Esophagus (tissue), 2 donors: ENCODE data around the gene TCF23. TPM values are rescaled to one million over a fixed set of nuclear protein-coding genes. Genes with fewer than 3 reads are reported as not detected.
"Not testable (repeated sequence)": the region's sequence is repeated elsewhere in the genome, so short reads cannot be mapped to it uniquely, and the experiment has no call there.

Experiments used
- H3K27ac ChIP-seq, 2 donors: one replicate each; pipeline ENCODE4 v1.5.1; 2013; ENCODE audit warnings: low read depth in 2 of 2, mild to moderate bottlenecking in 2 of 2, inconsistent platforms in 1 of 2, low read length in 1 of 2, moderate library complexity in 1 of 2
- H3K27me3 ChIP-seq, 2 donors: one replicate each; pipeline ENCODE4 v1.6.1; 2013; ENCODE audit warnings: low read length in 2 of 2, control low read depth in 1 of 2, mild to moderate bottlenecking in 1 of 2; ENCODE audit not compliant: insufficient read depth in 2 of 2, control insufficient read depth in 1 of 2
- H3K36me3 ChIP-seq, 2 donors: one replicate each; pipeline ENCODE4 v1.6.1; 2013; ENCODE audit warnings: low read length in 1 of 2; ENCODE audit not compliant: control insufficient read depth in 2 of 2, insufficient read depth in 2 of 2
- H3K4me1 ChIP-seq, 2 donors: one replicate each; pipeline ENCODE4 v1.6.1; 2013; ENCODE audit warnings: low read length in 1 of 2; ENCODE audit not compliant: control insufficient read depth in 2 of 2, insufficient read depth in 2 of 2
- H3K4me3 ChIP-seq, 2 donors: one replicate each; pipeline ENCODE4 v1.5.1; 2013; ENCODE audit warnings: low read length in 2 of 2, mild to moderate bottlenecking in 2 of 2, low read depth in 1 of 2, moderate library complexity in 1 of 2
- H3K9me3 ChIP-seq, 2 donors: one replicate each; pipeline ENCODE4 v1.6.1; 2013; ENCODE audit warnings: mild to moderate bottlenecking in 2 of 2, low read depth in 1 of 2, low read length in 1 of 2, moderate library complexity in 1 of 2; ENCODE audit not compliant: control insufficient read depth in 2 of 2, insufficient read depth in 1 of 2
- WGBS, 2 donors: extraction: QIAGEN DNeasy Blood & Tissue Kit; methylation state at CpG; one replicate each; pipeline ENCODE4 v1.1.7; 2013; 5-methylcytosine and 5-hydroxymethylcytosine counted together
- polyA plus RNA-seq, 2 donors: library from polyadenylated mRNA; stranded (reverse); fragments of 200-250 nt; gene quantifications; one replicate each; pipeline ENCODE4 v1.2.3, GENCODE V29; 2013
- donor health status: healthy with polysubstance abuse.
- donor health status: Bipolar disorder and iron deficiency.

TCF23 gene
- polyA plus RNA-seq, 2 donors, result 0.02 TPM; not detected in 1

DNA sequence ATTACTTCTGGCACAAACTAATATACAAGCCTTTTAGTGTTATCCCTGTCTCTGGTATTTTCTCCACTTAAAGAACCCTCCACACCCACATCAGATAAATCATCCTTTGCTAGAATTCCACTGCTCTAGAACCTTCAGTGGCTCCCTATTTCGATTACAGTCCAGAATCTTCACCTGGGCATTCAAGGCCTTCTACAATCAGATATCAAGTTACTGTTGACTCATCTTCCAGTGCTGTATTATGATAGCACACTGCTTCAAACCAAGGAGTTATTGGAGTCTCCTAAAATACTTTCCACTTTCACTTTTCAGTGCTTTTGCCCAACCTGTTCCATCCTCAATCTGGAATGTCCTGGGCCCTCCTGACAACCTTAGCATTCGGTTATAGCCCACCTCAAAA, 33.3 kb upstream of the TCF23 start:
- no peak overlapping the region for H3K27ac ChIP-seq
- no peak overlapping the region for H3K4me3 ChIP-seq
- peaks cover 7% of the 10 kb centered on the region in 2 donors for H3K4me1 ChIP-seq
- no peaks in the 10 kb centered on the region for H3K36me3 ChIP-seq
- H3K9me3 ChIP-seq, result no peaks in the 10 kb centered on the region
- H3K27me3 ChIP-seq, result no peaks in the 10 kb centered on the region
- 60 to 67% methylated on average over 2 of the region's 2 CpGs for WGBS, 2 donors

- H3K27ac ChIP-seq, result no peak overlapping the region
- no peaks in the 10 kb centered on the region for H3K9me3 ChIP-seq
- H3K4me1 ChIP-seq, result peaks cover 7% of the 10 kb centered on the region in 2 donors
- peak overlapping the region; percentile 44 to 56 for H3K4me3 ChIP-seq
- 26% methylated on average over 14 of the region's 14 CpGs for WGBS, 2 donors
- no peaks in the 10 kb centered on the region for H3K27me3 ChIP-seq
- no peaks in the 10 kb centered on the region for H3K36me3 ChIP-seq
Measured at GRCh38 chr2:27117995-27118524, 30.7 kb upstream of the TCF23 start.

GRCh38 chr2:27118525-27119329, 30.1 kb upstream of the TCF23 start, which contains the start of gene CGREF1:
Gene CGREF1, minus strand, starts transcription at chr2:27119128. Its CDS starts 14,762 bp downstream, at chr2:27104366.
- Histone ChIP-seq H3K4me1 (peaks cover 7 to 8% of the 10 kb centered on the region in 2 donors), H3K4me3 (peak within 1 kb of the TSS; percentile 44 to 56), H3K9me3 (no peaks in the 10 kb centered on the region), H3K27ac (no peak within 1 kb of the TSS), H3K27me3 (no peaks in the 10 kb centered on the region), H3K36me3 (no peaks in the 10 kb centered on the region)
- WGBS, 2 donors, result 3 to 4% methylated on average over 51 to 84 of the region's 84 CpGs

GRCh38 chr2:27119330-27119670, 29.5 kb upstream of the TCF23 start:
- H3K27me3 ChIP-seq, H3K27ac ChIP-seq, H3K36me3 ChIP-seq, H3K9me3 ChIP-seq: not testable (repeated sequence)
- H3K4me3 ChIP-seq, result peak overlapping the region; percentile 44 to 56
- 78 to 82% methylated on average over 8 of the region's 8 CpGs for WGBS, 2 donors
- H3K4me1 ChIP-seq, result peaks cover 7 to 11% of the 10 kb centered on the region in 2 donors

DNA sequence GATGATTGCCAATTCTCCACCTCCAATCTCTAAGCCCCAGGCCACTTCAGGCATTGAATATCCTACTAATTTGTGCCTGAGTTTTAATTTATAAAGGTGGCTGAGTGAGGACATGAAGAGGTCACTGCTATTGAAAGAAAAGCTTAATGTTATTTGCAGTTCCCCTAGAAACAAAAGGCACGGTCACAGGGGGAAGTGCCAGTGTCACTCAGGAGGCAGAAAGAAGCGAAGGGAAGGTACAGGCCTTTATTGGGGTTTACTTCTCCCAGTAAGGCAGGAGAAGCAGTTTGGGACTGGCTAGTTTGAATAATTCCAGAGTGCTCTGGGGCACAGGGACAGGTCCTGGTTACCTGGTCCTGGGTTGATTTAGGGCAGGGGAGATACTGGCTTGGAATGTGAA, 26.9 kb upstream of the TCF23 start:
- Histone ChIP-seq H3K4me1 (peaks cover 7 to 11% of the 10 kb centered on the region in 2 donors), H3K4me3 (no peak overlapping the region), H3K27me3 (no peaks in the 10 kb centered on the region), H3K9me3 (no peaks in the 10 kb centered on the region), H3K36me3 (no peaks in the 10 kb centered on the region), H3K27ac (no peak overlapping the region)
- 77 to 79% methylated on average over 2 of the region's 2 CpGs for WGBS, 2 donors

GRCh38 chr2:27122791-27123190, 26.0 kb upstream of the TCF23 start:
- no peak overlapping the region for H3K27ac ChIP-seq

GRCh38 chr2:27123302-27124150, 25.3 kb upstream of the TCF23 start, which contains the start of gene ABHD1:
Gene ABHD1, plus strand, starts transcription at chr2:27123815. Its CDS starts 134 bp downstream, at chr2:27123949.
- Histone ChIP-seq H3K27me3 (no peaks in the 10 kb centered on the region), H3K27ac (peak within 1 kb of the TSS; percentile 13 to 43), H3K4me3 (peak within 1 kb of the TSS; percentile 54 to 61), H3K36me3 (no peaks in the 10 kb centered on the region), H3K4me1 (peaks cover 3 to 9% of the 10 kb centered on the region in 2 donors), H3K9me3 (no peaks in the 10 kb centered on the region)
- 7% methylated on average over 36 to 47 of the region's 47 CpGs for WGBS, 2 donors

More at GRCh38 chr2:27122791-27123190, 26.0 kb upstream of the TCF23 start:
- Histone ChIP-seq H3K36me3 (no peaks in the 10 kb centered on the region), H3K27me3 (no peaks in the 10 kb centered on the region), H3K4me3 (no peak overlapping the region), H3K9me3 (no peaks in the 10 kb centered on the region), H3K4me1 (peaks cover 7 to 11% of the 10 kb centered on the region in 2 donors)
- WGBS, 2 donors, result 93 to 94% methylated on average over 7 of the region's 7 CpGs

GRCh38 chr2:27125104-27125503, 23.7 kb upstream of the TCF23 start:
- no peaks in the 10 kb centered on the region for H3K27me3 ChIP-seq
- H3K4me1 ChIP-seq, result peaks cover 0 to 5% of the 10 kb centered on the region in 2 donors
- WGBS, 2 donors, result 90 to 98% methylated on average over 3 of the region's 3 CpGs

DNA sequence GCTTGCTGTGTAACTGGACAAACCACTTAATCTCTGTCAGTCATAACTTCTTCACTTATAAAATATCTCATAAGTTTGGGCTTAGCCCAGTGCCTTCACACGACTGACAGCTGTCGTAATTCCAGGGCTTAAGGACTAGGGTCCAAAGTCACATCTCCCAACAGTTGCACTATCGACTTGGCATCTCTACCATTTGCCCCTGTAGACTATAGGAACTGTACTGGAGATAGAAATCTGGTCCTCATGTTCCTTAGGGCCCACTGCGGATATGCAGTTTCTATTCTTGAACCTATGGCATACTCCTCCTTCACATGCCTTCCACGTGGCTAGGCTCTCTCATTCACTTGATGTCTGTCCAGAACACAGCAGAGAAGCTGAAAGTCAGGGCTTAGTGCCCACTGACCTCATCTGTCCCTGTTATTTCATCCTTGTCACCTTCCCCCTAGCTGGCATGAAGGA, 22.5 kb upstream of the TCF23 start:
- Histone ChIP-seq H3K4me1 (peaks cover 0 to 5% of the 10 kb centered on the region in 2 donors), H3K4me3 (no peak overlapping the region), H3K27me3 (no peaks in the 10 kb centered on the region), H3K9me3 (no peaks in the 10 kb centered on the region), H3K36me3 (peaks cover under 1 to 12% of the 10 kb centered on the region in 2 donors), H3K27ac (no peak overlapping the region)
- WGBS, 2 donors, result 53 to 57% methylated on average over 5 of the region's 5 CpGs

More at GRCh38 chr2:27125104-27125503, 23.7 kb upstream of the TCF23 start:
- Histone ChIP-seq H3K9me3 (no peaks in the 10 kb centered on the region), H3K36me3 (peaks cover 0 to under 1% of the 10 kb centered on the region in 2 donors), H3K4me3 (no peak overlapping the region), H3K27ac (no peak overlapping the region)
